Activated CD4-positive, alpha-beta T cell treated with anti-CD3 and anti-CD28 coated beads, Interleukin-2, amount 10 ng/mL, durations not matched to agents 24 days and 14 days (primary cell): ENCODE results near the gene RASSF6. TPM values are rescaled to one million over a fixed set of nuclear protein-coding genes. Genes with fewer than 3 reads are reported as not detected.
"Not testable (repeated sequence)": the region's sequence is repeated elsewhere in the genome, so short reads cannot be mapped to it uniquely, and the experiment has no call there.

ENCODE experiments used
- DNase-seq: peaks from one replicate; pipeline ENCODE4 v3.0.0; 2022
- H3K27ac Mint-ChIP-seq: one replicate; pipeline ENCODE4 v1.8.0; 2022; ENCODE audit warnings: mild to moderate bottlenecking, mixed read lengths
- H3K27me3 Mint-ChIP-seq: one replicate; pipeline ENCODE4 v1.8.0; 2022; ENCODE audit warnings: mixed read lengths
- H3K36me3 Mint-ChIP-seq: one replicate; pipeline ENCODE4 v1.8.0; 2022; ENCODE audit warnings: low read depth, mild to moderate bottlenecking, mixed read lengths
- H3K4me1 Mint-ChIP-seq: one replicate; pipeline ENCODE4 v1.8.0; 2021; ENCODE audit warnings: mixed read lengths
- H3K4me3 Mint-ChIP-seq: one replicate; pipeline ENCODE4 v1.8.0; 2022; ENCODE audit warnings: mild to moderate bottlenecking, moderate library complexity, mixed read lengths
- H3K9me3 Mint-ChIP-seq: one replicate; pipeline ENCODE4 v1.8.0; 2021; ENCODE audit warnings: mixed read lengths
- intact Hi-C: fragments of 100-400 bp; cut with micrococcal nuclease; formaldehyde crosslinking; loops from one replicate; pipeline ENCODE4 v1.15.1; 2023
- total RNA-seq: library from RNA; stranded (reverse); gene quantifications from 2 replicates; pipeline ENCODE4 v1.2.3, GENCODE V29; 2022

Gene RASSF6
- total RNA-seq, 1 donor from 2014 or later = not detected

DNA sequence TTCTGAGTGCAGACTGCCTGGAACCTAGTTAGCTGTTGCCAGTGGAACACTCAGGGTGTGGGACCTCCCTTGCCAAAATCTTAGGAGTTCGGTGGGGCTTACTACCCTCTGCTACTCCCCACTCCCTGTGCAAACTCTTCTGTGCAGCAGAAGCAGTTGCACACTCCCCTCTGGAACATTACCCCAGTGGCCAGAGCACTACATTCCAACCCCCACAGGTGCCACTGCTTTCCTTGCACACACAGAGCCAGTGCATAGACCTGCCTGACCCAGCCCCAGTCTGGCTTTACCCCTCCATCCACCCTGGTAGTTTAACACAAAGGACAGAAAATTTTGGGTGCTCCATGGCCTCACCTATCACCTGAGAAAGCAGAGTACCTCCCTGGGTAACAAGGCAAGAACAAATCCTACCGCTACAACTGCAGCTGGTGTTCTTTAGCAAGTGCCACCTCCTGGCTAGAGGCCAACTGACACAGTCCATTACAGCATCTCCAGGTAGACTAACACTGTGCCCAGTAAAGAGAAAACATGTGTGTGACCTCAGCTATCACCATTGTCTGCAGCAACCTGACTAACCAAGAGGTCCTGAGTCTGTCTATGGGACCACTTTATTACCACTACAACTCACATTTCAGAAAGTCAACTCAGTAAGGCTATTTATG is 11.5 kb upstream of the RASSF6 start:
- H3K36me3 Mint-ChIP-seq = no peaks in the 10 kb centered on the region
- H3K4me1 Mint-ChIP-seq = no peaks in the 10 kb centered on the region
- no peak for DNase-seq
- H3K9me3 Mint-ChIP-seq = peaks cover 7% of the 10 kb centered on the region
- H3K27me3 Mint-ChIP-seq = peaks cover 8% of the 10 kb centered on the region
- intact Hi-C loops = no loop called here
- no peak overlapping the region for H3K27ac Mint-ChIP-seq
- no peak overlapping the region for H3K4me3 Mint-ChIP-seq

DNA sequence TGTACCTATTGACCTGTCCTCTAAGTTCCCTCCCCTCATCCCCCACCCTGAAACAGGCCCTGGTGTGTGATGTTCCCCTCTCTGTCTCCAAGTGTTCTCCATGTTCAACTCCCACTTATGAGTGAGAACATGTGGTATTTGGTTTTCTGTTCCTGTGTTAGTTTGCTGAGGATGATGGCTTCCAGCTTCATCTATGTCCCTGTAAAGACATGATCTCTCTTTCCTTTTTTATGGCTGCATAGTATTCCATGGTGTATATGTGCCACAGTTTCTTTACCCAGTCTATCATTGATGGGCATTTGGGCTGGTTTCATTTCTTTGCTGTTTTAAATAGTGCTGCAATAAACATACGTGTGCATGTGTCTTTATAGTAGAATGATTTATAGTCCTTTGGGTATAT is 8.6 kb upstream of the RASSF6 start:
- intact Hi-C loops, H3K36me3 Mint-ChIP-seq: not testable (repeated sequence)

DNA sequence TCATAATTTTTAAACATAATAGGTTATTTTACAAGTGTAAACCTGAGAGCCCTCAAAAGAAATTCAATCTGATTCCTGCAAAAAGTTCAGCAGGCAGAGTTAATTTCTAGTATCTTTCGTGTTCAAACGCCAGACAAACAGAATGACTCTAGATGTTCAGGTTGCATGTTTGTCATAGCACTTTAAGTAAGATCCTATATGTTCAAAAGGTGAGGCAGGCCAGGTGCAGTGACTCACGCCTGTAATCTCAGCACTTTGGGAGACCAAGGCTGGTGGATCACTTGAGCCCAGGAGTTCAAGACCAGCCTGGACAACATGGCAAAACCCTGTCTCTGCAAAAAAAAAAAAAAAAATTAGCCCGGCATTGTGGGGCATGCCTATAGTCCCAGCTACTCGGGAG is 1.1 kb upstream of the RASSF6 start:
- DNase-seq = no peak
- no peak overlapping the region for H3K4me3 Mint-ChIP-seq
- H3K27ac Mint-ChIP-seq = no peak overlapping the region
- no peaks in the 10 kb centered on the region for H3K9me3 Mint-ChIP-seq
- peaks cover 16% of the 10 kb centered on the region for H3K27me3 Mint-ChIP-seq
- H3K36me3 Mint-ChIP-seq = no peaks in the 10 kb centered on the region
- peaks cover 4% of the 10 kb centered on the region for H3K4me1 Mint-ChIP-seq
- intact Hi-C loops = no loop called here

More for the DNA sequence above, 8.6 kb upstream of the RASSF6 start:
- H3K27me3 Mint-ChIP-seq, DNase-seq, H3K4me1 Mint-ChIP-seq, H3K27ac Mint-ChIP-seq, H3K4me3 Mint-ChIP-seq, H3K9me3 Mint-ChIP-seq: not testable (repeated sequence)

DNA sequence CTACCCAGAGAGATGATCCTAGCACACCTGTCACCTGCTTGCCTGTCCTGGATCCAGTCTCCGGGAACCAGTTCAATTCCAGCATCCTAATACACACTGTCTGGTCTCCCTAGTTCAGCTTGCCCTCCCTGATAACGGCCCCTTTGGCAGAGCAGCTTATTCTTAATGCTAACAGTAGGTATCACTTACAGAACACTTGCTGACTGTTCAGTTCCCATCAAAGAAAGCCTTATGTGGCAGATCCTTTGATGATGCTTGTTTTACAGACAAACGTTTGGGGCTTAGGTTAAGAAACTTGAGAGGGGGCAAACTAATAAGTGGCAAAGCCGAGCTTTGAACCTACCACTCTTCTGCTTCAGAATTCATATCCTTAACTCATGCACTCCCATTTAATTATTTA is 890 bp downstream of the RASSF6 start:
- intact Hi-C loops = no loop called here
- Mint-ChIP-seq H3K4me1 (peaks cover 4% of the 10 kb centered on the region), H3K27me3 (peaks cover 16% of the 10 kb centered on the region), H3K36me3 (no peaks in the 10 kb centered on the region), H3K4me3 (no peak overlapping the region), H3K27ac (no peak overlapping the region), H3K9me3 (no peaks in the 10 kb centered on the region)
- DNase-seq = no peak

- Mint-ChIP-seq H3K4me3 (no peak overlapping the region), H3K4me1 (peaks cover 4% of the 10 kb centered on the region), H3K9me3 (no peaks in the 10 kb centered on the region), H3K27me3 (peaks cover 23% of the 10 kb centered on the region), H3K36me3 (no peaks in the 10 kb centered on the region), H3K27ac (no peak overlapping the region)
- DNase-seq = no peak
- intact Hi-C loops = no loop called here
Observed at GRCh38 chr4:73617256-73617655, 3.0 kb downstream of the RASSF6 start.

GRCh38 chr4:73615613-73616012 is 4.6 kb downstream of the RASSF6 start:
- Mint-ChIP-seq H3K27me3 (peaks cover 24% of the 10 kb centered on the region), H3K4me3 (no peak overlapping the region), H3K4me1 (peaks cover 4% of the 10 kb centered on the region), H3K27ac (no peak overlapping the region), H3K36me3 (no peaks in the 10 kb centered on the region), H3K9me3 (no peaks in the 10 kb centered on the region)
- DNase-seq = no peak
- intact Hi-C loops = no loop called here

- no peak overlapping the region for H3K27ac Mint-ChIP-seq
- H3K27me3 Mint-ChIP-seq = peaks cover 22% of the 10 kb centered on the region
- no peaks in the 10 kb centered on the region for H3K9me3 Mint-ChIP-seq
- intact Hi-C loops = no loop called here
- no peaks in the 10 kb centered on the region for H3K4me1 Mint-ChIP-seq
- H3K4me3 Mint-ChIP-seq = no peak overlapping the region
- no peak for DNase-seq
- no peaks in the 10 kb centered on the region for H3K36me3 Mint-ChIP-seq
Observed at GRCh38 chr4:73614311-73614867, 5.8 kb downstream of the RASSF6 start.

GRCh38 chr4:73613130-73613529 is 7.1 kb downstream of the RASSF6 start:
- Mint-ChIP-seq H3K4me1 (no peaks in the 10 kb centered on the region), H3K36me3 (no peaks in the 10 kb centered on the region), H3K27ac (no peak overlapping the region), H3K27me3 (peaks cover 16% of the 10 kb centered on the region), H3K4me3 (no peak overlapping the region), H3K9me3 (no peaks in the 10 kb centered on the region)
- intact Hi-C loops = no loop called here
- no peak for DNase-seq

GRCh38 chr4:73612032-73612431 is 8.2 kb downstream of the RASSF6 start:
- intact Hi-C loops = no loop called here
- Mint-ChIP-seq H3K4me3 (no peak overlapping the region), H3K9me3 (no peaks in the 10 kb centered on the region), H3K4me1 (peaks cover 2% of the 10 kb centered on the region), H3K36me3 (no peaks in the 10 kb centered on the region), H3K27me3 (peaks cover 16% of the 10 kb centered on the region), H3K27ac (no peak overlapping the region)
- no peak for DNase-seq

- Mint-ChIP-seq H3K4me1 (peaks cover 10% of the 10 kb centered on the region), H3K27ac (no peak overlapping the region), H3K27me3 (peaks cover 16% of the 10 kb centered on the region), H3K9me3 (no peaks in the 10 kb centered on the region), H3K36me3 (no peaks in the 10 kb centered on the region), H3K4me3 (no peak overlapping the region)
- intact Hi-C loops = no loop called here
- no peak for DNase-seq
Observed at GRCh38 chr4:73609706-73610105, 10.5 kb downstream of the RASSF6 start.

GRCh38 chr4:73608689-73609594 is 11.3 kb downstream of the RASSF6 start:
- Mint-ChIP-seq H3K9me3 (no peaks in the 10 kb centered on the region), H3K36me3 (no peaks in the 10 kb centered on the region), H3K27me3 (peaks cover 14% of the 10 kb centered on the region), H3K27ac (no peak overlapping the region), H3K4me3 (no peak overlapping the region), H3K4me1 (peaks cover 10% of the 10 kb centered on the region)
- no peak for DNase-seq
- intact Hi-C loops = no loop called here

DNA sequence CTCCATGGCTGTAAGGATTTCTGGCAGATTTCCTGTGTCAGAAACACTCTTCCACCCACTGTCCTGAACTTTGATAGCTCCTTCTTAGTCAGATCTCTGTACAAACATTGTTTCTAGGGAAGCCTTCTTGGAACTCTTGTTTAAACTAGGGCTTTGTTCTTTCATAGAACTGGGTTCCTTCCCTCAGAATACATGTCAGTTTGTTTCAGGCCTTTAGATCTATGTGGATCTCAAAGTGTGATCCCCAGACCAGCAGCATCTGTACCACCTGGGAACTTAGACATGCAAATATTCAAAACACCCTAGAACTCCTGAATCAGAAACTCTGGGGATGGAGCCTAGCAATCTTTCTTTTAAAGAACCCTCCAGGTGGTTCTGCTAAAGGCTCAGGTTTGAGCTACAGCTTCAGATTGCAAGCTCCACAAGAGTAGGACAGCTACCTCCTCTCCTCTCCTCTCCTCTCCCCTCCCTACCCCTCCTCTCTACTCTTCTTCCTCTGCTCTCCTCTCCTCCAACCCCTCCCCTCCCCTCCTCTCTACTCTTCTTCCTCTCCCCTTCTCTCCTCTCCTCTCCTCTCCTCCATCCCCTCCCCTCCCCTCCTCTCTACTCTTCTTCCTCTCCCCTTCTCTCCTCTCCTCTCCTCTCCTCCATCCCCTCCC is 12.7 kb downstream of the RASSF6 start:
- Mint-ChIP-seq H3K9me3 (no peaks in the 10 kb centered on the region), H3K36me3 (no peaks in the 10 kb centered on the region), H3K4me1 (peaks cover 10% of the 10 kb centered on the region), H3K27me3 (peaks cover 9% of the 10 kb centered on the region), H3K4me3 (no peak overlapping the region), H3K27ac (no peak overlapping the region)
- no peak for DNase-seq
- intact Hi-C loops = no loop called here

DNA sequence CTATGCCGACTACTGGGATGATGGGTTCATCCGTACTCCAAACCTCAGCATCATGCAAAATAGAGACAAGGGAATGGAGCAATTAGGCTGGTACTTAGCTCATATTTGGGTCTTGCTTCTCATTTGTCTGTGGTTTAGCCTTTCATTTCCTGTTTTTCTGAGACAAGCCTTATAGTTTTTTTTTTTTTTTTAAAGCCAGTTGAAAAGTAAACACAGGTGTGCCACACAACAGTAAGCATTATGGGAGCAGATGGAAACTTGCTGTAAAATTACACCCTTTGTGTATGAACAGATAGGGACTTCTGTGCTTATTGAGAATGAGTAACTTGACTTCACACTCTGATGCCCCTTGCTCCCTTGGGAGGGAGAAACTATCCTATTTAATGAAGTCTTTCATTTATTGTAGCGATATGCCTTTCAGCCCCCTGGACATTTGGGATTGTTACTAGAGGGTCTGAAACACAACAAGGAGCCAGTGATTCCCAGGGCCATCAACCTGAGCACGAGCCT is 13.7 kb downstream of the RASSF6 start:
- Mint-ChIP-seq H3K9me3 (no peaks in the 10 kb centered on the region), H3K4me1 (peaks cover 10% of the 10 kb centered on the region), H3K27ac (no peak overlapping the region), H3K4me3 (no peak overlapping the region), H3K27me3 (peaks cover 9% of the 10 kb centered on the region), H3K36me3 (no peaks in the 10 kb centered on the region)
- intact Hi-C loops = no loop called here
- no peak for DNase-seq
